Hepatocyte (in vitro differentiated cells): Measurements from ENCODE around the gene C1QTNF3. TPM values are rescaled to one million over a fixed set of nuclear protein-coding genes. Genes with fewer than 3 reads are reported as not detected.
"Not testable (repeated sequence)": the region's sequence is repeated elsewhere in the genome, so short reads cannot be mapped to it uniquely, and the experiment has no call there.

Experiments used
- DNase-seq: peaks from one replicate; pipeline ENCODE4 v3.0.0-alpha.2; 2016; ENCODE audit warnings: low spot score
- H2AFZ ChIP-seq: fragments of 200-600 bp; sonication (generic); 2 replicates; pipeline ENCODE4 v1.6.0; 2016; ENCODE audit warnings: antibody characterized with exemption, mild to moderate bottlenecking
- H3K27ac ChIP-seq: fragments of 200-600 bp; sonication (generic); 2 replicates; pipeline ENCODE4 v1.5.1; 2016; ENCODE audit warnings: mild to moderate bottlenecking
- H3K27me3 ChIP-seq: fragments of 200-600 bp; sonication (generic); 2 replicates; pipeline ENCODE4 v1.6.1; 2016
- H3K36me3 ChIP-seq: fragments of 200-600 bp; sonication (generic); replicated peaks from 2 replicates; pipeline ENCODE4 v1.5.1; 2016; ENCODE audit warnings: low read depth; ENCODE audit not compliant: insufficient read depth
- H3K4me1 ChIP-seq: fragments of 200-600 bp; sonication (generic); 2 replicates; pipeline ENCODE4 v1.5.1; 2016; ENCODE audit warnings: mild to moderate bottlenecking, moderate library complexity; ENCODE audit not compliant: insufficient read depth
- H3K4me2 ChIP-seq: fragments of 200-600 bp; sonication (generic); 2 replicates; pipeline ENCODE4 v1.6.0; 2016
- H3K4me3 ChIP-seq: fragments of 200-600 bp; sonication (generic); 2 replicates; pipeline ENCODE4 v1.5.1; 2016; ENCODE audit warnings: mild to moderate bottlenecking
- H3K79me2 ChIP-seq: fragments of 200-600 bp; sonication (generic); 2 replicates; pipeline ENCODE4 v1.6.0; 2017; ENCODE audit warnings: mild to moderate bottlenecking
- H3K9me2 ChIP-seq: fragments of 200-600 bp; sonication (generic); replicated peaks from 2 replicates; pipeline ENCODE4 v1.6.0; 2017; ENCODE audit warnings: mild to moderate bottlenecking; ENCODE audit not compliant: insufficient read depth
- H3K9me3 ChIP-seq: fragments of 200-600 bp; sonication (generic); 2 replicates; pipeline ENCODE4 v1.5.1; 2016; ENCODE audit warnings: low read depth, mild to moderate bottlenecking
- H4K20me1 ChIP-seq: fragments of 200-600 bp; sonication (generic); 2 replicates; pipeline ENCODE4 v1.6.0; 2016; ENCODE audit warnings: mild to moderate bottlenecking; ENCODE audit not compliant: insufficient read depth, poor library complexity, severe bottlenecking
- EZH2 ChIP-seq: fragments of 200-600 bp; sonication (generic); IDR thresholded peaks from 2 replicates; pipeline ENCODE4 v1.6.1; 2016; ENCODE audit warnings: antibody characterized with exemption, mild to moderate bottlenecking, borderline replicate concordance
- EZH2phosphoT487 ChIP-seq: fragments of 200-600 bp; sonication (generic); IDR thresholded peaks from one replicate; pipeline ENCODE4 v1.6.1; 2018; ENCODE audit warnings: antibody characterized with exemption, mild to moderate bottlenecking, low read depth, moderate library complexity; ENCODE audit not compliant: unreplicated experiment, severe bottlenecking
- WGBS: methylation state at CpG from one replicate; pipeline ENCODE4 v1.1.6; 2016; ENCODE audit warnings: low lambda C conversion rate; ENCODE audit errors: missing lambda C conversion rate; 5-methylcytosine and 5-hydroxymethylcytosine counted together
- polyA plus RNA-seq: library from polyadenylated mRNA; unstranded; fragments of >200 nt; fragmentation: Nextera tagmentation; extraction: Ambion mirVana; gene quantifications from 2 replicates; pipeline ENCODE4 v1.2.1, GENCODE V29; 2016
- total RNA-seq: library from RNA; depleted of rRNA; stranded (reverse); fragments of >200 nt; gene quantifications from 2 replicates; pipeline ENCODE4 v1.2.3, GENCODE V29; 2014
- TF ChIP-seq, protein P1 (sequence below): fragments of 200-600 bp; sonication (generic); IDR thresholded peaks from 2 replicates; pipeline ENCODE4 v1.5.1; 2016; ENCODE audit warnings: antibody characterized with exemption, mild to moderate bottlenecking; ENCODE audit not compliant: poor library complexity

C1QTNF3 gene
- total and polyA plus RNA-seq, 2 experiments from 2014 or later = 2.7 to 7.4 TPM

DNA sequence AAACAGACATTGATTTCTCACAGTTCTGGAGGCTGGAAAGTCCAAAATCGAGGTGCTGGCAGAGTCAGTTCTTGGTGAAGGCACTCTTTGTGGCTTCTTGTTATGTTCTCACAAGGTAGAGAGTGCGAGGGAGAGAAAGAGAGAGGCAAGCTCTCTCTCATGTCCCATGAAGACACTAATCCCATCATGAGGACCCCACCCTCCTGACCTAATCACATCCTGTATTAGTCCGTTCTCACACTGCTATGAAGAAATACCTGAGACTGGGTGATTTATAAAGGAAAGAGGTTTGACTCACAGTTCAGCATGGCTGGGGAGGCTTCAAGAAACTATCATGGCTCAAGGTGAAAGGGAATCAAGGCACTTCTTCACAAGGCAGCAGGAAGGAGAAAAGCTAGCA, 29.5 kb downstream of the C1QTNF3 start:
- H3K4me3 ChIP-seq = no peak overlapping the region
- no peaks in the 10 kb centered on the region for H3K9me3 ChIP-seq
- no peaks in the 10 kb centered on the region for H3K79me2 ChIP-seq
- H3K4me1 ChIP-seq = peaks cover 37% of the 10 kb centered on the region
- no peak overlapping the region for H2AFZ ChIP-seq
- WGBS = 84% methylated on average over 3 of the region's 3 CpGs
- DNase-seq = no peak
- H3K36me3 ChIP-seq = no peaks in the 10 kb centered on the region
- H3K9me2 ChIP-seq = no peaks in the 10 kb centered on the region
- H3K27me3 ChIP-seq = no peaks in the 10 kb centered on the region
- H3K4me2 ChIP-seq = no peak overlapping the region
- no peak overlapping the region for H3K27ac ChIP-seq
- H4K20me1 ChIP-seq = no peaks in the 10 kb centered on the region
- TF ChIP-seq EZH2phosphoT487 = no peak
- TF ChIP-seq, protein P1, sequence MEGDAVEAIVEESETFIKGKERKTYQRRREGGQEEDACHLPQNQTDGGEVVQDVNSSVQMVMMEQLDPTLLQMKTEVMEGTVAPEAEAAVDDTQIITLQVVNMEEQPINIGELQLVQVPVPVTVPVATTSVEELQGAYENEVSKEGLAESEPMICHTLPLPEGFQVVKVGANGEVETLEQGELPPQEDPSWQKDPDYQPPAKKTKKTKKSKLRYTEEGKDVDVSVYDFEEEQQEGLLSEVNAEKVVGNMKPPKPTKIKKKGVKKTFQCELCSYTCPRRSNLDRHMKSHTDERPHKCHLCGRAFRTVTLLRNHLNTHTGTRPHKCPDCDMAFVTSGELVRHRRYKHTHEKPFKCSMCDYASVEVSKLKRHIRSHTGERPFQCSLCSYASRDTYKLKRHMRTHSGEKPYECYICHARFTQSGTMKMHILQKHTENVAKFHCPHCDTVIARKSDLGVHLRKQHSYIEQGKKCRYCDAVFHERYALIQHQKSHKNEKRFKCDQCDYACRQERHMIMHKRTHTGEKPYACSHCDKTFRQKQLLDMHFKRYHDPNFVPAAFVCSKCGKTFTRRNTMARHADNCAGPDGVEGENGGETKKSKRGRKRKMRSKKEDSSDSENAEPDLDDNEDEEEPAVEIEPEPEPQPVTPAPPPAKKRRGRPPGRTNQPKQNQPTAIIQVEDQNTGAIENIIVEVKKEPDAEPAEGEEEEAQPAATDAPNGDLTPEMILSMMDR = no peak
- no peak for TF ChIP-seq EZH2

DNA sequence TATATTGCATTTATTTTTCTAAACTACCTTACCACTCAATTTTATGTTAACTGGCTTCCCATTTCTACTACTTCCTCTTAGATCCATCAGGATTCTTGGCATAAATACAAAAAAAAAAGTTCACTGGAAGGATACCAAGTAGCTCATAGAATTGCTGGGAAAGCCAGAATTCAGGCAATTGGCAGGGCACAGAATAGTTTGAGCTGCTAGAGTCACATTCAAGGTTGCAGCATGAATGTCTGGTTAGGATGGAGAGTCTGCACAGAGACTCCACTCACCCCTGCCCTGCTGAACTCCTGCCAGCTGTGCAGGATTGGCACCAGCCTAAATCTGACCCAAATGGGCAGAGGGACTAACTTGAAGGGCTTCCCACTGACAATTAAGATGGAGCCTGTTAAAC, 30.2 kb downstream of the C1QTNF3 start:
- Histone ChIP-seq H3K4me1 (peaks cover 37% of the 10 kb centered on the region), H3K79me2 (no peaks in the 10 kb centered on the region), H3K27ac (no peak overlapping the region), H3K36me3 (no peaks in the 10 kb centered on the region), H3K4me3 (no peak overlapping the region), H3K9me2 (no peaks in the 10 kb centered on the region), H3K27me3 (no peaks in the 10 kb centered on the region), H3K4me2 (no peak overlapping the region), H2AFZ (no peak overlapping the region), H3K9me3 (no peaks in the 10 kb centered on the region), H4K20me1 (no peaks in the 10 kb centered on the region)
- TF ChIP-seq EZH2 (no peak), EZH2phosphoT487 (no peak)
- TF ChIP-seq, protein P1 = no peak
- no peak for DNase-seq

DNA sequence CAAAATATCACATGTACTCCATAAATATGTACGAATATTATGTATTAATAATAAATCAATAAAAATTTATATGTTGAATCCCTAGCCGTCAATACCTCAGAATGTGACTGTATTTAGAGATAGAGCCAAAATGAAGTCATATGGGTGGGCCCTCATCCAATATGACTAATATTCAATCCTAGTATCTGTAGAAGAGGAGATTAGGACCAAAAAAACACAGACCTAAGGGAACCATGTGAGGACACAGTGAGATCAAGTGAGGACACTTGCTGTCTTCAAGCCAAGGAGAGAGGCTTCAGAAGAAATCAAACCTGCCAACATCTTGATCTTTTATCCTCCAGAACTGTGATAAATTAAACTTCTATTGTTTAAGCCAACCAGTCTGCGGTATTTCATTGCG, 31.5 kb downstream of the C1QTNF3 start:
- WGBS = 94% methylated on average over 4 of the region's 4 CpGs
- peaks cover 37% of the 10 kb centered on the region for H3K4me1 ChIP-seq
- H4K20me1 ChIP-seq = no peaks in the 10 kb centered on the region
- DNase-seq = no peak
- H3K27me3 ChIP-seq = no peaks in the 10 kb centered on the region
- H2AFZ ChIP-seq = no peak overlapping the region
- no peak overlapping the region for H3K4me3 ChIP-seq
- peaks cover 8% of the 10 kb centered on the region for H3K79me2 ChIP-seq
- no peaks in the 10 kb centered on the region for H3K36me3 ChIP-seq
- H3K4me2 ChIP-seq = no peak overlapping the region
- no peak for TF ChIP-seq EZH2
- TF ChIP-seq, protein P1 = no peak
- H3K27ac ChIP-seq = no peak overlapping the region
- no peaks in the 10 kb centered on the region for H3K9me2 ChIP-seq
- H3K9me3 ChIP-seq = no peaks in the 10 kb centered on the region

DNA sequence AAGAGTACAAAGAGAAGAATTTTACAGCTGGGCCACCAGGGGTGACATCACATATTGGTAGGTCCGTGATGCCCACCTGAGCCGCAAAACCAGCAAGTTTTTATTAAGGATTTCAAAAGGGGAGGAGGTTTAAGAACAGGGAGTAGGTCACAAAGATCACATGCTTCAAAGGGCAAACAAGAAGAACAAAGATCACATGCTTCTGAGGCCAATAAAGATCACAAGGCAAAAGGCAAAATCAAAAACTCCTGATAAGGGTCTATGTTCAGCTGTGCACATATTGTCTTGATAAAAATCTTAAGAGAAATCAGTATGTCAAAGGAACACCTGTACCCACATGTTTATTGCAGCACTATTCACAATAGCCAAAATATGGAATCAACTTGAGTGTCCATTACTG, 32.9 kb downstream of the C1QTNF3 start:
- H3K9me2 ChIP-seq, H3K9me3 ChIP-seq, H3K27me3 ChIP-seq, H4K20me1 ChIP-seq, H3K4me3 ChIP-seq, H2AFZ ChIP-seq, H3K36me3 ChIP-seq, DNase-seq: not testable (repeated sequence)
- H3K4me2 ChIP-seq = peak overlapping the region; percentile 91
- peaks cover 32% of the 10 kb centered on the region for H3K4me1 ChIP-seq
- WGBS = 46% methylated on average over 2 of the region's 2 CpGs
- H3K79me2 ChIP-seq = peaks cover 22% of the 10 kb centered on the region
- peak overlapping the region; percentile 94 for H3K27ac ChIP-seq
